Activated B cell treated with CpG ODN at 0.5 μM for 24 hours (primary cell): ENCODE data around the gene CACNA2D3. TPM values are rescaled to one million over a fixed set of nuclear protein-coding genes. Genes with fewer than 3 reads are reported as not detected.

Experiments
- ATAC-seq: fragments of 200-7000 bp; cut with Tn5 transposase; one replicate; pipeline ENCODE4 v1.10.0; 2021; ENCODE audit warnings: low read depth, mild to moderate bottlenecking, moderate library complexity
- CTCF ChIA-PET: fragments of 350-600 bp; sonication (Branson Sonifier 250); formaldehyde crosslinking; loops from one replicate; lab custom pipeline; 2021; ENCODE audit warnings: antibody characterized with exemption; lab: Charles Lee
- POLR2A ChIA-PET: fragments of 350-600 bp; sonication (Branson Sonifier 250); formaldehyde crosslinking; loops from one replicate; lab custom pipeline; 2021; ENCODE audit warnings: antibody characterized with exemption; lab: Charles Lee
- DNase-seq: peaks from one replicate; pipeline ENCODE4 v3.0.0; 2022
- H3K27ac Mint-ChIP-seq: one replicate; pipeline ENCODE4 v1.8.0; 2020; ENCODE audit warnings: mixed read lengths
- H3K27me3 Mint-ChIP-seq: one replicate; pipeline ENCODE4 v1.8.0; 2021; ENCODE audit warnings: mixed read lengths
- H3K36me3 Mint-ChIP-seq: one replicate; pipeline ENCODE4 v1.8.0; 2021; ENCODE audit warnings: low read depth, mixed read lengths
- H3K4me1 Mint-ChIP-seq: one replicate; pipeline ENCODE4 v1.8.0; 2021; ENCODE audit warnings: mixed read lengths
- H3K4me3 Mint-ChIP-seq: one replicate; pipeline ENCODE4 v1.8.0; 2020; ENCODE audit warnings: mild to moderate bottlenecking, mixed read lengths
- H3K9me3 Mint-ChIP-seq: one replicate; pipeline ENCODE4 v1.8.0; 2020; ENCODE audit warnings: mixed read lengths
- CTCF ChIP-seq: fragments of 200-600 bp; IDR thresholded peaks from one replicate; pipeline ENCODE4 v1.8.0; 2022; ENCODE audit warnings: antibody characterized with exemption, mild to moderate bottlenecking
- intact Hi-C: fragments of 100-400 bp; cut with micrococcal nuclease; formaldehyde crosslinking; loops from one replicate; pipeline ENCODE4 v1.15.1; 2024
- total RNA-seq: library from RNA; stranded (reverse); gene quantifications from 2 replicates; pipeline ENCODE4 v1.2.3, GENCODE V29; 2022

CACNA2D3 gene
- total RNA-seq, 1 donor from 2014 or later, result not detected

- intact Hi-C loops, result no loop called here
- H3K9me3 Mint-ChIP-seq, result no peaks in the 10 kb centered on the region
- no peaks in the 10 kb centered on the region for H3K4me1 Mint-ChIP-seq
- TF ChIP-seq CTCF, result no peak
- no peak for DNase-seq
- no peak overlapping the region for H3K27ac Mint-ChIP-seq
- H3K27me3 Mint-ChIP-seq, result no peaks in the 10 kb centered on the region
- ATAC-seq, result no peak
- POLR2A ChIA-PET, result no interaction called here
- CTCF ChIA-PET, result no interaction called here
- no peaks in the 10 kb centered on the region for H3K36me3 Mint-ChIP-seq
- H3K4me3 Mint-ChIP-seq, result no peak overlapping the region
These were observed 222.4 kb downstream of the CACNA2D3 start for GRCh38 chr3:54344601-54345231.

- Mint-ChIP-seq H3K27ac (no peak overlapping the region), H3K9me3 (no peaks in the 10 kb centered on the region), H3K36me3 (no peaks in the 10 kb centered on the region), H3K4me3 (no peak overlapping the region), H3K4me1 (no peaks in the 10 kb centered on the region), H3K27me3 (no peaks in the 10 kb centered on the region)
- no peak for DNase-seq
- ChIA-PET POLR2A (no interaction called here), CTCF (no interaction called here)
- intact Hi-C loops, result no loop called here
- no peak for ATAC-seq
- TF ChIP-seq CTCF, result no peak
These were observed 223.6 kb downstream of the CACNA2D3 start for GRCh38 chr3:54345847-54346375.

- Mint-ChIP-seq H3K4me1 (no peaks in the 10 kb centered on the region), H3K27me3 (no peaks in the 10 kb centered on the region), H3K36me3 (no peaks in the 10 kb centered on the region), H3K27ac (no peak overlapping the region), H3K9me3 (no peaks in the 10 kb centered on the region), H3K4me3 (no peak overlapping the region)
- DNase-seq, result no peak
- ATAC-seq, result no peak
- intact Hi-C loops, result no loop called here
- ChIA-PET POLR2A (no interaction called here), CTCF (no interaction called here)
- TF ChIP-seq CTCF, result no peak
These were observed 224.7 kb downstream of the CACNA2D3 start for GRCh38 chr3:54347060-54347459.

- intact Hi-C loops, result no loop called here
- no peaks in the 10 kb centered on the region for H3K36me3 Mint-ChIP-seq
These were observed 225.6 kb downstream of the CACNA2D3 start for GRCh38 chr3:54347933-54348332.

GRCh38 chr3:54349231-54349652, 226.9 kb downstream of the CACNA2D3 start:
- ATAC-seq, result no peak
- ChIA-PET POLR2A (no interaction called here), CTCF (no interaction called here)
- no peaks in the 10 kb centered on the region for H3K27me3 Mint-ChIP-seq
- intact Hi-C loops, result no loop called here
- no peaks in the 10 kb centered on the region for H3K4me1 Mint-ChIP-seq
- H3K4me3 Mint-ChIP-seq, result no peak overlapping the region
- DNase-seq, result no peak
- H3K27ac Mint-ChIP-seq, result no peak overlapping the region
- H3K9me3 Mint-ChIP-seq, result no peaks in the 10 kb centered on the region
- no peak for TF ChIP-seq CTCF
- no peaks in the 10 kb centered on the region for H3K36me3 Mint-ChIP-seq

More at GRCh38 chr3:54347933-54348332, 225.6 kb downstream of the CACNA2D3 start:
- TF ChIP-seq CTCF, result no peak
- no peak for ATAC-seq
- no peaks in the 10 kb centered on the region for H3K9me3 Mint-ChIP-seq
- no peak overlapping the region for H3K27ac Mint-ChIP-seq
- ChIA-PET POLR2A (no interaction called here), CTCF (no interaction called here)
- H3K4me1 Mint-ChIP-seq, result no peaks in the 10 kb centered on the region
- no peak overlapping the region for H3K4me3 Mint-ChIP-seq
- DNase-seq, result no peak
- no peaks in the 10 kb centered on the region for H3K27me3 Mint-ChIP-seq
